Measurements from ENCODE around the gene FAM53C.

- TF ChIP-seq, protein P1, sequence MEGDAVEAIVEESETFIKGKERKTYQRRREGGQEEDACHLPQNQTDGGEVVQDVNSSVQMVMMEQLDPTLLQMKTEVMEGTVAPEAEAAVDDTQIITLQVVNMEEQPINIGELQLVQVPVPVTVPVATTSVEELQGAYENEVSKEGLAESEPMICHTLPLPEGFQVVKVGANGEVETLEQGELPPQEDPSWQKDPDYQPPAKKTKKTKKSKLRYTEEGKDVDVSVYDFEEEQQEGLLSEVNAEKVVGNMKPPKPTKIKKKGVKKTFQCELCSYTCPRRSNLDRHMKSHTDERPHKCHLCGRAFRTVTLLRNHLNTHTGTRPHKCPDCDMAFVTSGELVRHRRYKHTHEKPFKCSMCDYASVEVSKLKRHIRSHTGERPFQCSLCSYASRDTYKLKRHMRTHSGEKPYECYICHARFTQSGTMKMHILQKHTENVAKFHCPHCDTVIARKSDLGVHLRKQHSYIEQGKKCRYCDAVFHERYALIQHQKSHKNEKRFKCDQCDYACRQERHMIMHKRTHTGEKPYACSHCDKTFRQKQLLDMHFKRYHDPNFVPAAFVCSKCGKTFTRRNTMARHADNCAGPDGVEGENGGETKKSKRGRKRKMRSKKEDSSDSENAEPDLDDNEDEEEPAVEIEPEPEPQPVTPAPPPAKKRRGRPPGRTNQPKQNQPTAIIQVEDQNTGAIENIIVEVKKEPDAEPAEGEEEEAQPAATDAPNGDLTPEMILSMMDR (IDR thresholded peaks at IDR 0.05) = no peak
- TF ChIP-seq POLR2A (IDR thresholded peaks at IDR 0.05) = no peak
- TF ChIP-seq POLR2AphosphoS5 (IDR thresholded peaks at IDR 0.05) = no peak
- TF ChIP-seq EP300 (IDR thresholded peaks at IDR 0.05) = no peak
These were observed 44.3 kb downstream of the FAM53C start for GRCh38 chr5:138382347-138382746.

All from upper lobe of left lung (tissue), 4 donors.